Fibroblast of lung (primary cell): Measurements from ENCODE around the gene NUDT19. TPM values are rescaled to one million over a fixed set of nuclear protein-coding genes. Genes with fewer than 3 reads are reported as not detected.
"Not testable (repeated sequence)": the region's sequence is repeated elsewhere in the genome, so short reads cannot be mapped to it uniquely, and the experiment has no call there.

ENCODE experiments used
- DNase-seq, 2 donors: peaks; one replicate each; pipeline versions ENCODE4 v3.0.0 to v3.0.0-alpha.2; 2010; ENCODE audit warnings: low read depth in 2 of 2
- H2AFZ ChIP-seq: 2 replicates; pipeline ENCODE4 v1.5.1; 2012; ENCODE audit warnings: low read length, control low read depth, inconsistent platforms
- H3K27ac ChIP-seq: 2 replicates; pipeline ENCODE4 v1.5.1; 2011; ENCODE audit warnings: low read length, control low read depth; ENCODE audit not compliant: insufficient read depth
- H3K27me3 ChIP-seq: 2 replicates; pipeline ENCODE4 v1.5.1; 2011; ENCODE audit warnings: mild to moderate bottlenecking, low read length; ENCODE audit not compliant: control insufficient read depth, insufficient read depth
- H3K36me3 ChIP-seq: 2 replicates; pipeline ENCODE4 v1.5.1; 2011; ENCODE audit warnings: low read length; ENCODE audit not compliant: control insufficient read depth, insufficient read depth
- H3K4me1 ChIP-seq: 2 replicates; pipeline ENCODE4 v1.5.1; 2011; ENCODE audit warnings: low read length; ENCODE audit not compliant: control insufficient read depth, insufficient read depth; ENCODE audit errors: extremely low read depth
- H3K4me2 ChIP-seq: 2 replicates; pipeline ENCODE4 v1.5.1; 2011; ENCODE audit warnings: low read length, control low read depth; ENCODE audit not compliant: insufficient read depth; ENCODE audit errors: extremely low read depth
- H3K4me3 ChIP-seq, 4 experiments: fragments of 200-600 bp in 1 of 4; sonication (generic) in 1 of 4; replicated peaks in 1 of 4; 2 replicates each; pipeline ENCODE4 v1.5.1; 2011 to 2016; ENCODE audit warnings: low read length in 4 of 4, low read depth in 3 of 4, mild to moderate bottlenecking in 3 of 4, control low read depth in 2 of 4, inconsistent platforms in 1 of 4, mixed read lengths in 1 of 4; ENCODE audit not compliant: insufficient read depth in 1 of 4; ENCODE audit errors: control extremely low read depth in 1 of 4
- H3K79me2 ChIP-seq: 2 replicates; pipeline ENCODE4 v1.5.1; 2012; ENCODE audit warnings: mild to moderate bottlenecking, low read length, inconsistent platforms; ENCODE audit not compliant: control insufficient read depth, insufficient read depth
- H3K9ac ChIP-seq: 2 replicates; pipeline ENCODE4 v1.5.1; 2011; ENCODE audit warnings: mild to moderate bottlenecking, low read length, control low read depth; ENCODE audit not compliant: insufficient read depth
- H3K9me3 ChIP-seq: 2 replicates; pipeline ENCODE4 v1.5.1; 2012; ENCODE audit warnings: low read depth, low read length; ENCODE audit not compliant: control insufficient read depth, insufficient read depth
- H4K20me1 ChIP-seq: 2 replicates; pipeline ENCODE4 v1.5.1; 2011; ENCODE audit warnings: low read length; ENCODE audit not compliant: control insufficient read depth, insufficient read depth; ENCODE audit errors: extremely low read depth
- CTCF ChIP-seq, 2 donors: IDR thresholded peaks in 1 of 2; conservative IDR thresholded peaks in 1 of 2; 1 replicate in 1 of 2; 2 replicates in 1 of 2; pipeline ENCODE4 v1.5.1; 2011 to 2012; ENCODE audit warnings: low read length in 2 of 2, control low read depth in 1 of 2, inconsistent platforms in 1 of 2, low read depth in 1 of 2, mild to moderate bottlenecking in 1 of 2
- EZH2 ChIP-seq: IDR thresholded peaks from 2 replicates; pipeline ENCODE4 v1.5.1; 2012; ENCODE audit warnings: low read length, control low read depth, mild to moderate bottlenecking; ENCODE audit errors: missing control alignments
- polyA plus RNA-seq, 2 donors: library from polyadenylated mRNA; depleted of rRNA in 1 of 2; stranded (reverse) in 1 of 2; unstranded in 1 of 2; fragments of >200 nt; gene quantifications; 2 replicates each; pipeline ENCODE4 v1.2.1, GENCODE V29; 2011 to 2012; ENCODE audit warnings: missing spikeins in 1 of 2
- total RNA-seq: library from RNA; depleted of rRNA; stranded (reverse); fragments of >200 nt; gene quantifications from 2 replicates; pipeline ENCODE4 v1.2.1, GENCODE V29; 2014

Gene NUDT19
- total and polyA plus RNA-seq, 2 donors (not counting 1 experiment from before 2014, with no cell fraction given): 7.8 to 8.2 TPM

GRCh38 chr19:32653599-32653915 is 38.1 kb upstream of the NUDT19 start:
- Histone ChIP-seq H3K9ac (no peak overlapping the region), H3K4me1 (no peaks in the 10 kb centered on the region), H3K36me3 (peaks cover 5% of the 10 kb centered on the region), H3K27me3 (no peaks in the 10 kb centered on the region), H3K4me3 (no peak overlapping the region), H3K27ac (no peak overlapping the region), H2AFZ (no peak overlapping the region), H3K9me3 (no peaks in the 10 kb centered on the region), H4K20me1 (no peaks in the 10 kb centered on the region), H3K79me2 (no peaks in the 10 kb centered on the region), H3K4me2 (no peak overlapping the region)
- DNase-seq: no peak
- TF ChIP-seq EZH2 (no peak), CTCF (conservative IDR thresholded peaks at IDR 0.05 in 1 of 2, IDR thresholded peaks at IDR 0.05 in 1 of 2; ENCODE audit: low read depth in 1 of 2, low read length in 2 of 2) (no peak)

DNA sequence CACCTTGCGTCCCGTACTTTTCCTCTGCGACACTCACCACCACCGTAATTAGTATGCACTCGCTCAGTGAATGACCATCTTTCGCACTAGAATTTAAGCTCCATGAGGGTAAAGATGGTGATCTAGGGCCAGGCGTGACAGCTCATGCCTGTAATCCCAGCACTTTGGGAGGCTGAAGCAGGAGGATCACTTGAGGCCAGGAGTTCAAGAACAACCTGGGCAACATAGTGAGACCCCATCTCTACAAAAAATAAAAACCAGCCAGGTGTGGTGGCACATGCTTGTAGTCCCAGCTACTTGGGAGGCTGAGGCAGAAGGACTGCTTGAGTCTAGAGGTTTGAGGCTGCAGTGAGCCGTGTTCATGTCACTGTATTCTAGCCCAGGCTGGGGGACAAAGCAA is 35.2 kb upstream of the NUDT19 start:
- H3K4me1 ChIP-seq, H4K20me1 ChIP-seq, H2AFZ ChIP-seq, DNase-seq, H3K4me3 ChIP-seq, H3K9me3 ChIP-seq, H3K4me2 ChIP-seq, H3K79me2 ChIP-seq, H3K9ac ChIP-seq, H3K36me3 ChIP-seq, H3K27me3 ChIP-seq, H3K27ac ChIP-seq: not testable (repeated sequence)

DNA sequence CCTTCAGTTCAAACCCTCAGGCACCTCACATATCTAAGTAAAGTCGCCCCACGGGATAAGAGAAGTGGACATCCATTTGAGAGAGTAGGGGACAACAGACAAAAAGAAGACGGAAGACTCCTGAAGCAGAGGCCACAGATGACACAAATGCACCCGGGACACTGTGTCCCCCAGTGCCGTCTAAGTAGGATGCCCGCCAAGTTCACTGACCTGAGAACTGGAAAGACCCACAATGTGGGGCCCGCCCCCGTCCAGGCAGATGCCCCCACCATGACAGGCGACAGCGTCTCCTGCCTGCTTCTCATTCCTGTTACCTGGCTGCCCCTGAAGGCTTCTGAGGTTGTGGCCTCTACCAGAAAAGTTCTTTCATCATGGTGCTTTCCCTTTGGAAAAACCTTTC is 33.5 kb upstream of the NUDT19 start:
- Histone ChIP-seq H3K9me3 (no peaks in the 10 kb centered on the region), H3K4me1 (no peaks in the 10 kb centered on the region), H2AFZ (no peak overlapping the region), H3K27ac (no peak overlapping the region), H3K79me2 (peaks cover 7% of the 10 kb centered on the region), H3K36me3 (peaks cover 5% of the 10 kb centered on the region), H3K9ac (no peak overlapping the region), H3K27me3 (no peaks in the 10 kb centered on the region), H4K20me1 (no peaks in the 10 kb centered on the region), H3K4me3 (no peak overlapping the region), H3K4me2 (no peak overlapping the region)
- TF ChIP-seq CTCF (conservative IDR thresholded peaks at IDR 0.05 in 1 of 2, IDR thresholded peaks at IDR 0.05 in 1 of 2; ENCODE audit: low read depth in 1 of 2, low read length in 2 of 2) (no peak), EZH2 (no peak)
- no peak for DNase-seq

DNA sequence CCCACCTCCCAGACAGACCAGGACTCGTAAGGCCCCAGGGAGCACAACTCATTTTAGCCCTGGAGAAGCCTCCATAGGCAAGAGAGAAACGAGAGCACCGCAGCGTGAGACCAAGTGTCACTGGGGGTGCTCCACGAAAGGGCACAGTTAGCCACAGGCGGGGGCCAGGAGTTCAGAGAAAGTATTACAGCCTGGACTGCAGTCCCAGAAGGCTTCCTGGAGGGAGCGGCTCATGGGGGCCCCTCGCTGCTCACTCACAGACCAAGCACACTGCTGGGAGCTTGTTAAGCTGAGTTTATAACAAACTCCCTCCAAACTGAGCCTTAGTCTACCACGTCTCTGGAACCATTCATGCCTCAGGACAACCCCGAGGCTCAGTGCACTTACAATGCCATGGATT is 33.1 kb upstream of the NUDT19 start:
- Histone ChIP-seq H2AFZ (no peak overlapping the region), H3K36me3 (peaks cover 5% of the 10 kb centered on the region), H3K4me1 (no peaks in the 10 kb centered on the region), H3K9me3 (no peaks in the 10 kb centered on the region), H3K4me3 (no peak overlapping the region), H4K20me1 (no peaks in the 10 kb centered on the region), H3K79me2 (peaks cover 8% of the 10 kb centered on the region), H3K27me3 (no peaks in the 10 kb centered on the region), H3K4me2 (no peak overlapping the region), H3K27ac (no peak overlapping the region), H3K9ac (no peak overlapping the region)
- no peak for TF ChIP-seq CTCF (conservative IDR thresholded peaks at IDR 0.05 in 1 of 2, IDR thresholded peaks at IDR 0.05 in 1 of 2; ENCODE audit: low read depth in 1 of 2, low read length in 2 of 2)
- no peak for TF ChIP-seq EZH2
- no peak for DNase-seq
